GM12878 (cell line): ENCODE measurements around the gene AIFM3. TPM values are rescaled to one million over a fixed set of nuclear protein-coding genes. Genes with fewer than 3 reads are reported as not detected.

Experiments used
- ATAC-seq: fragments of 200-7000 bp; cut with Tn5 transposase; 3 replicates; pipeline ENCODE4 v1.9.1; 2020; ENCODE audit warnings: mild to moderate bottlenecking, moderate library complexity
- BruUV-seq: library from RNA; stranded (reverse); fragments of 400-500 nt; replicated peaks from 2 replicates; lab custom pipeline; 2021; lab: Mats Ljungman, UMichigan
- CTCF ChIA-PET: fragments of 300-600 bp; sonication (Branson Sonifier 250); formaldehyde crosslinking; extraction: SDS; loops from one replicate; lab custom pipeline; 2021; ENCODE audit warnings: inconsistent platforms; lab: Yijun Ruan, JAX
- POLR2A ChIA-PET: fragments of 350-600 bp; formaldehyde crosslinking; extraction: SDS; loops from one replicate; lab custom pipeline; 2021; ENCODE audit warnings: inconsistent platforms; lab: Charles Lee
- RAD21 ChIA-PET: fragments of 300-600 bp; sonication (Branson Sonifier 250); formaldehyde crosslinking; loops from one replicate; lab custom pipeline; 2023; ENCODE audit warnings: antibody characterized with exemption; ENCODE audit not compliant: unreplicated experiment; lab: Charles Lee
- SMC1A ChIA-PET: fragments of 300-600 bp; sonication (Branson Sonifier 250); formaldehyde crosslinking; loops from one replicate; lab custom pipeline; 2023; ENCODE audit not compliant: unreplicated experiment, uncharacterized antibody; lab: Charles Lee
- DNase-seq: peaks from one replicate; pipeline ENCODE4 v3.0.0-alpha.2; 2011; ENCODE audit warnings: low read depth, low spot score
- FAIRE-seq: peaks from 3 replicates; lab custom pipeline; 2011; peaks lifted over from hg19 to GRCh38; lab: Jason Lieb, UNC
- H2AFZ ChIP-seq: 2 replicates; pipeline ENCODE4 v1.6.0; 2011; ENCODE audit warnings: low read depth, low read length, control low read depth; ENCODE audit not compliant: control insufficient read depth
- H3K27ac ChIP-seq: 2 replicates; pipeline ENCODE4 v1.5.1; 2011; ENCODE audit warnings: control low read depth; ENCODE audit not compliant: control insufficient read depth, insufficient read depth
- H3K27me3 ChIP-seq, 2 experiments: replicated peaks in 1 of 2; 2 replicates each; pipeline versions ENCODE4 v1.6.0 to v1.6.1; 2011; ENCODE audit warnings: low read length in 1 of 2; ENCODE audit not compliant: control insufficient read depth in 2 of 2, insufficient read depth in 2 of 2
- H3K36me3 ChIP-seq, 2 experiments: 2 replicates each; pipeline ENCODE4 v1.5.1; 2011; ENCODE audit warnings: low read length in 1 of 2; ENCODE audit not compliant: control insufficient read depth in 2 of 2, insufficient read depth in 2 of 2
- H3K4me1 ChIP-seq: 2 replicates; pipeline ENCODE4 v1.6.1; 2011; ENCODE audit warnings: mild to moderate bottlenecking, low read length, moderate library complexity, mixed read lengths; ENCODE audit not compliant: control insufficient read depth, insufficient read depth
- H3K4me2 ChIP-seq: 2 replicates; pipeline ENCODE4 v1.6.0; 2011; ENCODE audit warnings: control low read depth; ENCODE audit not compliant: control insufficient read depth, insufficient read depth
- H3K4me3 ChIP-seq: fragments of 200-600 bp; sonication (generic); 2 replicates; pipeline ENCODE4 v1.5.1; 2016
- H3K79me2 ChIP-seq: 2 replicates; pipeline ENCODE4 v1.6.0; 2011; ENCODE audit warnings: low read length; ENCODE audit not compliant: control insufficient read depth, insufficient read depth
- H3K9ac ChIP-seq: 2 replicates; pipeline ENCODE4 v1.8.0; 2011; ENCODE audit warnings: low read length, control low read depth, mixed read lengths; ENCODE audit not compliant: control insufficient read depth, insufficient read depth
- H3K9me3 ChIP-seq: replicated peaks from 3 replicates; pipeline ENCODE4 v1.5.1; 2011; ENCODE audit warnings: mild to moderate bottlenecking, low read length; ENCODE audit not compliant: control insufficient read depth, insufficient read depth
- H4K20me1 ChIP-seq: 2 replicates; pipeline ENCODE4 v1.6.0; 2011; ENCODE audit not compliant: control insufficient read depth, insufficient read depth
- EGR1 ChIP-seq, 2 experiments: IDR thresholded peaks; 1 replicate in 1 of 2; 2 replicates in 1 of 2; pipeline ENCODE4 v1.6.1; 2011 to 2012; ENCODE audit warnings: low read depth in 2 of 2, low read length in 2 of 2, borderline replicate concordance in 1 of 2, mild to moderate bottlenecking in 1 of 2, moderate library complexity in 1 of 2
- EP300 ChIP-seq, 2 experiments: fragments of 150-350 bp in 1 of 2; IDR thresholded peaks; 2 replicates each; pipeline ENCODE4 v1.6.1; 2011 to 2012; ENCODE audit warnings: low read depth in 2 of 2, low read length in 2 of 2, borderline replicate concordance in 1 of 2, improper control_type of control experiment in 1 of 2, inconsistent platforms in 1 of 2; ENCODE audit not compliant: control insufficient read depth in 1 of 2
- GATAD2B ChIP-seq: fragments of 450-650 bp; conservative IDR thresholded peaks from 2 replicates; pipeline ENCODE4 v1.6.1; 2017; ENCODE audit warnings: low read depth, mild to moderate bottlenecking, moderate library complexity
- LARP7 ChIP-seq: fragments of 450-650 bp; IDR thresholded peaks from 2 replicates; pipeline ENCODE4 v1.6.1; 2017; ENCODE audit warnings: mild to moderate bottlenecking
- NFXL1 ChIP-seq: fragments of 450-650 bp; IDR thresholded peaks from 2 replicates; pipeline ENCODE4 v1.6.1; 2017; ENCODE audit warnings: antibody characterized with exemption, mild to moderate bottlenecking, borderline replicate concordance
- NRF1 ChIP-seq: conservative IDR thresholded peaks from 2 replicates; pipeline ENCODE4 v1.6.1; 2011; ENCODE audit warnings: mild to moderate bottlenecking, low read depth, low read length, improper control_type of control experiment
- POLR2AphosphoS5 ChIP-seq: IDR thresholded peaks from 2 replicates; pipeline ENCODE4 v1.6.1; 2011; ENCODE audit warnings: mild to moderate bottlenecking, low read length, inconsistent platforms
- RELA ChIP-seq: fragments of 450-650 bp; IDR thresholded peaks from 2 replicates; pipeline ENCODE4 v1.8.0; 2014; ENCODE audit warnings: borderline replicate concordance; ENCODE audit not compliant: partially characterized antibody
- SMAD5 ChIP-seq: IDR thresholded peaks from 2 replicates; pipeline ENCODE4 v1.6.1; 2016; ENCODE audit warnings: antibody characterized with exemption, low read depth
- SMC3 ChIP-seq: IDR thresholded peaks from 2 replicates; pipeline ENCODE4 v1.6.1; 2011; ENCODE audit warnings: low read length, improper control_type of control experiment, borderline replicate concordance
- SP1 ChIP-seq: IDR thresholded peaks from one replicate; pipeline ENCODE4 v1.6.1; 2011; ENCODE audit warnings: low read depth, low read length
- WGBS: methylation state at CpG from one replicate; pipeline ENCODE4 v1.1.6; 2016; ENCODE audit warnings: low lambda C conversion rate; ENCODE audit not compliant: insufficient replicate concordance, insufficient coverage; ENCODE audit errors: missing lambda C conversion rate; 5-methylcytosine and 5-hydroxymethylcytosine counted together
- in situ Hi-C: fragments of 300-500 bp; cut with MboI; formaldehyde crosslinking; loops from 9 replicates; pipeline ENCODE4 v1.14.3; 2018; ENCODE audit warnings: mixed read lengths
- intact Hi-C: fragments of 100-400 bp; cut with micrococcal nuclease; formaldehyde crosslinking; loops from one replicate; pipeline ENCODE4 v1.14.2; 2022; ENCODE audit not compliant: unreplicated experiment
- polyA plus RNA-seq, 11 experiments: library from polyadenylated mRNA; depleted of rRNA in 4 of 11; unstranded in 6 of 11; stranded (reverse) in 5 of 11; fragments of >200 nt; fragmentation: Nextera tagmentation in 4 of 11; fragmentation: Illumina TruSeq in 1 of 11; extraction: Ambion mirVana in 4 of 11; extraction: Trizol in 1 of 11; gene quantifications; 1 replicate in 1 of 11; 2 replicates in 10 of 11; pipeline versions ENCODE4 v1.2.1 to v1.2.3, GENCODE V29; 2011 to 2016; ENCODE audit warnings: inconsistent platforms in 2 of 11, missing spikeins in 2 of 11, low read depth in 1 of 11
- total RNA-seq, 4 experiments: library from RNA; depleted of rRNA in 3 of 4; stranded (reverse); fragments of >200 nt in 3 of 4; fragmentation: Illumina TruSeq in 1 of 4; extraction: Trizol in 1 of 4; gene quantifications; 2 replicates each; pipeline versions ENCODE4 v1.2.1 to v1.2.3, GENCODE V29; 2013 to 2021
- TF ChIP-seq, protein P1 (sequence below): IDR thresholded peaks from 2 replicates; pipeline ENCODE4 v1.6.1; 2012; ENCODE audit warnings: low read depth, low read length, improper control_type of control experiment
- TF ChIP-seq, protein P2 (sequence below): IDR thresholded peaks from 2 replicates; pipeline ENCODE4 v1.6.1; 2011; ENCODE audit warnings: borderline replicate concordance, low read depth, mild to moderate bottlenecking, moderate library complexity, mixed read lengths, low read length; ENCODE audit not compliant: insufficient read depth; ENCODE audit errors: extremely low read length

AIFM3 gene
- total and polyA plus RNA-seq, 10 of the 15 experiments (the other 5 are each of a cell fraction or from before 2014, with no cell fraction given) = 0.06 to 0.34 (median 0.21) TPM; not detected in 6

DNA sequence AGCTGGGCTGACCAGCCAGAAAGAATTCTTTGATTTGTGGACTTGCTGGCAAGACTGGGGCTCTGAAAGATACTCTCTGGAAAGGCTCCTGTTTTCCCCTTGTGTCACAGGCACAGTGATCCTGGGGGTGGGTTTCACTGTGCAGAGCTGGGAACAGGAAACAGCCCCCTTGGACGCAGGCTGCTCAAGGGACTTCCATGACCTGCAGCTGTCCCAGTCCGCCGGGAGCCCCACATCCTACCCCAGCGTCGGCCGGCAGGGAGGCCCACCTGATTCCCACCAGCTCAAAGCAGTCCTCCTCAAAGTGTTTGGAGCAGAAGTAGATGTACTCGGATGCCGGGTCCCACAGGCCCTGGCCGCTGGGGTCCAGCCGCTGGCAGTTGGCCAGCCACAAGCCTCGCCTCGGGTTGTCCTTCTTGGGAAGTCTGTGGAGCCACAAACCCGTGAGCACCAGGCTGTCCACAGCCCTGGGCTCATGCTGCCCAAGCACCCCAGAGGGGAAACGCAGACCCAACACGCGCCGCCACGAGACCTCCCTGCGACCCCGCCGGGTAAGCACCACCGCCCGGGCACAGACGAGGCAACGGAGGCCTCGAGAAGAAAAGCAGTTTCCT is 34.0 kb downstream of the AIFM3 start:
- H3K9me3 ChIP-seq = no peaks in the 10 kb centered on the region
- peak overlapping the region; percentile 93 for H2AFZ ChIP-seq
- peak overlapping the region; percentile 96 for H3K27ac ChIP-seq
- WGBS = under 1% methylated on average over 26 of the region's 26 CpGs
- POLR2A ChIA-PET = interaction anchor here (0.6 kb wide), 1 partner anchor 84 kb away, joined by 3 read pairs; the partner anchor contains the start of gene CRKL
- H3K4me2 ChIP-seq = peak overlapping the region; percentile 90
- peaks cover 2 to 4% of the 10 kb centered on the region in 2 experiments; a peak in 1 of 4 replicates for H3K36me3 ChIP-seq
- no peaks in the 10 kb centered on the region for H4K20me1 ChIP-seq
- peak; percentile 7; the same call in 1 of the 2 replicates for TF ChIP-seq LARP7
- TF ChIP-seq, protein P1, sequence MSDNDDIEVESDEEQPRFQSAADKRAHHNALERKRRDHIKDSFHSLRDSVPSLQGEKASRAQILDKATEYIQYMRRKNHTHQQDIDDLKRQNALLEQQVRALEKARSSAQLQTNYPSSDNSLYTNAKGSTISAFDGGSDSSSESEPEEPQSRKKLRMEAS = no peak
- H3K79me2 ChIP-seq = peaks cover 21% of the 10 kb centered on the region
- CTCF ChIA-PET = interaction anchor here (1.8 kb wide), 1 partner anchor 19 kb away, joined by 11 read pairs; the partner anchor contains the start of gene LZTR1
- no TSS peak for BruUV-seq
- ATAC-seq = peak; percentile 18; the same call in 2 of the 3 replicates
- peak overlapping the region; percentile 91 for H3K9ac ChIP-seq
- no peak for DNase-seq
- H3K4me1 ChIP-seq = peaks cover 5% of the 10 kb centered on the region
- peak overlapping the region; percentile 80 for H3K4me3 ChIP-seq
- intact Hi-C loops (no loop called here), in situ Hi-C loops (no loop called here)
- SMC1A ChIA-PET = no interaction called here
- no peak for FAIRE-seq
- H3K27me3 ChIP-seq = no peaks in the 10 kb centered on the region
- RAD21 ChIA-PET = no interaction called here

DNA sequence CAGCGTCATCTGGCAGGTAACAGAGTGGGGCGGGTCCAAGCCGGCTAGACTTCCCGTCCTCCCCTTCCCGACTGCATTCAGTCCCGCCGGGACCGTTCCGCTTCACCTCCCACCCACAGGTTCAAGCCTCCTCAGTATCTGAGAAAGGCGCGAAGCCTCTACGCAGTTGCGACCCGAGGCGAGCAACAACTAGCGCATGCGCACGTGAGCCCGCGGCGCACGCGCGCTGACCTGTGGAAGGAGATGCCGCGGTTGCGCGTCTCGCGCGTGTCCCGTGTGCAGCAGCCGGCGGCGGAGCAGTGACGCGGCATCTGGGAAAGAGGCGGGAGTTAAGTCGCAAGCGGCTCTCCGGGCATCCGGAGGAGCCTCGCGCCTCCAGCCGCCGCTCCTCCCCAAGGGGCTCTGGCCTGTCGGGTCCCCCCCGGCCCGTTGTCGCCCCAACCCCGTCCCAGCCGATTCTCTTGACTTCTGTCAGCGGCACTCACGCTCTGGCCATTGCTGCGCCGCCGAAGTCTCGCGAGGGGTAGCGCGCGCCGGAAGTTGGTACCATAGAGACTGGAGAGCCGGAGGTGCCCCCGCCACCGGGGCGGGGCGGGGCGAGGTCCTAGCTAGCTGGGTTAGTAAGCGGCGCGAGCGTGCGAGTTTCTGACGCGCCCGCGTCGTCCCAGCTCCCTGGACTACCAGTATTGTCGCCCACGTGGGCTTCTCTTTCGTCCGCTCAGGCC is 34.7 kb downstream of the AIFM3 start, which contains the start of gene THAP7:
Gene THAP7 (minus strand): TSS at position 518 of the 725 bp plus-strand sequence. CDS start 207 bp downstream, at position 311.
- Histone ChIP-seq H3K27me3 (no peaks in the 10 kb centered on the region), H2AFZ (peak within 1 kb of the TSS; percentile 93), H3K4me2 (peak within 1 kb of the TSS; percentile 98), H3K79me2 (peaks cover 21% of the 10 kb centered on the region), H4K20me1 (no peaks in the 10 kb centered on the region), H3K9me3 (no peaks in the 10 kb centered on the region), H3K27ac (peak within 1 kb of the TSS; percentile 96), H3K4me3 (peak within 1 kb of the TSS; percentile 80), H3K36me3 (peaks cover 0 to 4% of the 10 kb centered on the region in 2 experiments; a peak in 1 of 4 replicates), H3K4me1 (peaks cover 5% of the 10 kb centered on the region), H3K9ac (peak within 1 kb of the TSS; percentile 91)
- ATAC-seq (peak; percentile 95), DNase-seq (peak; percentile 91), FAIRE-seq (peak; percentile 97)
- ChIA-PET CTCF (interaction anchor here (1.0 to 2.3 kb wide), 6 partner anchors 19 to 116 kb away, joined by 3 to 11 read pairs (median 8); partner anchors contain the start of gene LZTR1), POLR2A (interaction anchor here (1.0 to 2.0 kb wide), 3 partner anchors 11 to 81 kb away, joined by 3 to 9 read pairs (median 4); partner anchors contain the start of gene LZTR1), SMC1A (interaction anchor here (1.4 kb wide), 1 partner anchor 22 kb away, joined by 4 read pairs; no protein-coding TSS in a partner anchor), RAD21 (interaction anchor here (0.7 to 1.5 kb wide), 3 partner anchors 20 to 253 kb away, joined by 3 to 4 read pairs (median 4); partner anchors contain the start of gene LZTR1)
- WGBS = under 1% methylated on average over 70 of the region's 83 CpGs
- TSS peak; percentile 88 for BruUV-seq
- in situ Hi-C loops = no loop called here
- intact Hi-C loops = loop anchor here (1.0 kb wide), 1 partner anchor 84 kb away; the partner anchor contains the start of gene CRKL
- TF ChIP-seq SMC3 = no peak
- no peak for TF ChIP-seq EP300 (IDR thresholded peaks at IDR 0.05; ENCODE audit: borderline replicate concordance in 1 of 2, control insufficient read depth in 1 of 2, low read depth in 2 of 2, low read length in 2 of 2)
- no peak for TF ChIP-seq NFXL1
- 0 out of 3 replicates have a peak, but pooled peaks of 1 of the 2 experiments have one; percentile 36 for TF ChIP-seq EGR1 (IDR thresholded peaks at IDR 0.05; ENCODE audit: borderline replicate concordance in 1 of 2, low read depth in 2 of 2, low read length in 2 of 2)
- peak; percentile 91 for TF ChIP-seq POLR2AphosphoS5
- TF ChIP-seq RELA = peak; percentile 34
- TF ChIP-seq, protein P2, sequence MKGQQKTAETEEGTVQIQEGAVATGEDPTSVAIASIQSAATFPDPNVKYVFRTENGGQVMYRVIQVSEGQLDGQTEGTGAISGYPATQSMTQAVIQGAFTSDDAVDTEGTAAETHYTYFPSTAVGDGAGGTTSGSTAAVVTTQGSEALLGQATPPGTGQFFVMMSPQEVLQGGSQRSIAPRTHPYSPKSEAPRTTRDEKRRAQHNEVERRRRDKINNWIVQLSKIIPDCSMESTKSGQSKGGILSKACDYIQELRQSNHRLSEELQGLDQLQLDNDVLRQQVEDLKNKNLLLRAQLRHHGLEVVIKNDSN = peak; percentile 35
- peak; percentile 72 for TF ChIP-seq GATAD2B
- peak; percentile 99 for TF ChIP-seq NRF1
- TF ChIP-seq SP1 = peak; percentile 19
- TF ChIP-seq SMAD5 = peak; percentile 82
